Duodenal mucosa (tissue), 2 donors: ENCODE data around the gene TRIM47.

Source experiments
- H3K27ac ChIP-seq: one replicate; pipeline ENCODE4 v1.7.0; 2013; ENCODE audit warnings: low read depth, low read length
- H3K27me3 ChIP-seq, 2 donors: one replicate each; pipeline ENCODE4 v1.7.0; 2013; ENCODE audit warnings: low read length in 2 of 2, control low read depth in 1 of 2; ENCODE audit not compliant: insufficient read depth in 2 of 2, control insufficient read depth in 1 of 2
- H3K36me3 ChIP-seq, 2 donors: one replicate each; pipeline ENCODE4 v1.7.0; 2013; ENCODE audit warnings: low read length in 2 of 2, control low read depth in 1 of 2; ENCODE audit not compliant: insufficient read depth in 2 of 2, control insufficient read depth in 1 of 2
- H3K4me1 ChIP-seq, 2 donors: one replicate each; pipeline ENCODE4 v1.7.0; 2013; ENCODE audit warnings: low read length in 2 of 2, control low read depth in 1 of 2; ENCODE audit not compliant: insufficient read depth in 2 of 2, control insufficient read depth in 1 of 2
- H3K4me3 ChIP-seq, 2 donors: one replicate each; pipeline ENCODE4 v1.7.0; 2013; ENCODE audit warnings: low read length in 2 of 2, low read depth in 1 of 2
- H3K9ac ChIP-seq, 2 donors: one replicate each; pipeline ENCODE4 v1.7.0; 2013; ENCODE audit warnings: low read length in 2 of 2, low read depth in 1 of 2
- H3K9me3 ChIP-seq, 2 donors: one replicate each; pipeline ENCODE4 v1.7.0; 2013; ENCODE audit warnings: low read length in 2 of 2, control low read depth in 1 of 2; ENCODE audit not compliant: control insufficient read depth in 1 of 2

Gene TRIM47

GRCh38 chr17:75898065-75898464 lies 19.7 kb upstream of the TRIM47 start:
- Histone ChIP-seq H3K27ac (no peak overlapping the region), H3K4me1 (peaks cover 17 to 21% of the 10 kb centered on the region in 2 donors), H3K36me3 (peaks cover 26 to 41% of the 10 kb centered on the region in 2 donors)

DNA sequence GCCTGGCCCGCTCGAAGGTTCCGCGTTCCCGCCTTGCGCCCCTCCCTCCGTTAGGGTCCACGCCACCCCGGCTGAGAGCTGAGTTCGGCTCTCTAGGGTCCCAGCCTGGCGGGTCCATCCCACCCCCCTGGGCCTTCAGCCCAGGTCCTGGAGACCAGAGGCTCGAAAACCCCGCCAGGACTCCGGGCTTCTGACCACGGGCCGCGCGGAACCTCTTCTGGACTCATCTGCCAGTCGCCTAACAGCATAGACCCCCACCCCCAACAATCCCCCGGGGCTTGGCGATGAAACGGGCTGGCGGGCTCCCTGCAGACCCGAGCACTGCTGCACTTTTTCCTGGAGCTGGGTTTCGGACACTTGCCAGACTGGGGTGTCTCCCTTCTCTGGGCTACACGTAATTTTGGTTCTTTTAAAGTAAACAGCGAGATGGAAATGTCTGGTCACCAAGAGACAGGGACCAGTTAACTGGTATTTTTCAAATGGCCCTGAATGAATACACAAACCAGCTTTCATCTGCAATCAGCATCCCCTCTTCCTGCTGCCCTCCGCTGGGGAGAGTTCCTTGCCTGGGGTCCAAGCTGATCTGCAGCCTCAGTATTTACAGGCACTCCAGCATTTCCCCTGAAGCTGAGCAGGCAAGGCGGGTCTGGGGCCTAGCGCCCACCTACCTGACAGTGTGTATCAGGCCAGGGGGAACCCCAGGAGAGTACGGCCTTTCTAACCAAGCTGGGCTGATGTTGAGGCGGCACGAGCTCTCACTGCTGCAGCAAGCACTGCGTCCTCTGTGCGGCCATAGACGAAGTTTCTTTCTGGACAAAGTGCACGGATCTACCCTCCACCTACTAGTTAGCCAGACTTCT lies 19.0 kb upstream of the TRIM47 start:
- no peaks in the 10 kb centered on the region for H3K27me3 ChIP-seq
- peak overlapping the region; percentile 69 to 71 for H3K4me3 ChIP-seq
- peak overlapping the region in 1 of 2 donors; percentile 79 for H3K9ac ChIP-seq
- H3K9me3 ChIP-seq, result no peaks in the 10 kb centered on the region
- peaks cover 25 to 39% of the 10 kb centered on the region in 2 donors for H3K36me3 ChIP-seq
- H3K27ac ChIP-seq, result peak overlapping the region; percentile 89
- peaks cover 17 to 21% of the 10 kb centered on the region in 2 donors for H3K4me1 ChIP-seq

More at GRCh38 chr17:75898065-75898464, 19.7 kb upstream of the TRIM47 start:
- Histone ChIP-seq H3K9ac (no peak overlapping the region), H3K27me3 (no peaks in the 10 kb centered on the region), H3K9me3 (no peaks in the 10 kb centered on the region), H3K4me3 (no peak overlapping the region)

DNA sequence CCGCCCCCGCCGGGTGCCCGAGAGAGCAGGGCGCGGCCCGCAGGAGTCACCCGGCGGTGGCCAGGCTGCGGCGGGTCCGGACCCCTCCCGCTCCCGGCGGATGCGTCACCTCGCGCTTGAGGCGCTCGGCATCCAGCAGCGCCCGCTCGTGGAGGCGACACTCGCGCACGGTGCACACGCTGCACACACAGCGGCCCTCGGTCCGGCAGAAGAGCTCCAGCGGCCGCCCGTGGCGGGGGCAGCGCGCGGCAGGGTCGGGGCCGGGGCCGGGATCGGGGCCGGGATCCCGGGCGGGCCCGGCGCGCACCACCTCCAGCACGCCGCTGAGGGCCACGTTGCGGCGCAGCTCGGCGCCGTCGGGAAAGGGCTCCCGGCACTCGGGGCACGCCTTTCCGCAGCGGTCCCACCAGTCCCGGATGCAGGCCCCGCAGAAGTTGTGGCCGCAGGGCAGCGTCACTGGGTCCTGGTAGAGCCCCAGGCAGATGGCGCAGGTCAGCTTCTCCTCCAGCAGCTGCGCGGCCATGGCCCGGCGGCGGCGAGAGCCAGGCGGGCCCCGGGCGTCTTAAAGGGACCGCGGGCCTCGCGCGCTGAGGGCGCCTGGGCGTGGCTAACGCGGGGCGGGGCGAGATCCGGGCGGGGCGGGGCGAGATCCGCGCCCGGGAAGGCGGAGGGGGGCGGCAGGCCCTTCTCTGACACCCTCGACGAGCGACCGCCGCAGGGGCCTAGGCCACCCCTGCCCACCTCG lies 18.2 kb upstream of the TRIM47 start, which contains the start of gene TRIM65:
Gene TRIM65 (minus strand): TSS at position 537 of the 745 bp plus-strand sequence. CDS start 14 bp downstream, at position 523.
- no peaks in the 10 kb centered on the region for H3K9me3 ChIP-seq
- peak within 1 kb of the TSS; percentile 69 to 71 for H3K4me3 ChIP-seq
- H3K36me3 ChIP-seq, result peaks cover 18 to 35% of the 10 kb centered on the region in 2 donors
- no peaks in the 10 kb centered on the region for H3K27me3 ChIP-seq
- peak within 1 kb of the TSS; percentile 79 to 87 for H3K9ac ChIP-seq
- H3K4me1 ChIP-seq, result peaks cover 20 to 29% of the 10 kb centered on the region in 2 donors
- peak within 1 kb of the TSS; percentile 89 for H3K27ac ChIP-seq

GRCh38 chr17:75895370-75896155 lies 17.2 kb upstream of the TRIM47 start:
- no peaks in the 10 kb centered on the region for H3K9me3 ChIP-seq
- peak overlapping the region; percentile 73 to 79 for H3K9ac ChIP-seq
- peak overlapping the region; percentile 69 to 71 for H3K4me3 ChIP-seq
- peaks cover 27 to 34% of the 10 kb centered on the region in 2 donors for H3K4me1 ChIP-seq
- no peak overlapping the region for H3K27ac ChIP-seq
- no peaks in the 10 kb centered on the region for H3K27me3 ChIP-seq
- peaks cover 13 to 35% of the 10 kb centered on the region in 2 donors for H3K36me3 ChIP-seq

DNA sequence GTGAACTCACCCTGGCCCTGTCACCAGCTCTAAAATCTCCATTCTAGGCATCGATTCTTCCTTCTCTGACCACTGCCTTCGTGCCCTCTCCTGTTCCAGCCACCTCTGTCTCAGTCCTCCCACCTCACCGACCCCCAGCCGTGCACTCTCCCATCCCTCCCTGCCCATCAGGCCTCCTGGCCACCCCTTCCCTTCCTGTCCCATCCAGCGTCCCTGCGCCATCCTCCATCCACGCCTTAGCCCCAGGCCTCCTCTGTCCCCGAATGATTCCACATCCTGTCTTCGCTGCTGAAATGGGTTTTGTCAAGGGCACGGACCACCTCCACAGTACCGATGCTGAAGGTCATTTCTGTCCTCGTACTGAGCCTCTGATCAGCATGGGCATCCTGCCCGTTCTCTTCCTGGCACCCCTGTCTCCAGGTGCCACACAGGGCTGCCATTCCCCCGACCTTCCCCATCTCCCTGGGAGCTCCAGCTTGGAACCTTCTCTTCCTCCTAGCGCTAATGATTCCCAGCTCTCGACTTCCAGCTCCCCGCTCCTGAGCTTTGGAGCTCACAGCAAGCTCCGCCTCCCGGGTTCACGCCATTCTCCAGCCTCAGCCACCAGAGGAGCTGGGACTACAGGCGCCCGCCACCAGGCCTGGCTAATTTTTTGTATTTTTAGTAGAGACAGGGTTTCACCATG lies 15.8 kb upstream of the TRIM47 start:
- no peak overlapping the region for H3K27ac ChIP-seq
- H3K36me3 ChIP-seq, result peaks cover 8 to 34% of the 10 kb centered on the region in 2 donors
- H3K9ac ChIP-seq, result no peak overlapping the region
- no peak overlapping the region for H3K4me3 ChIP-seq
- H3K4me1 ChIP-seq, result peaks cover 27 to 34% of the 10 kb centered on the region in 2 donors
- no peaks in the 10 kb centered on the region for H3K9me3 ChIP-seq
- H3K27me3 ChIP-seq, result no peaks in the 10 kb centered on the region

- no peak overlapping the region for H3K4me3 ChIP-seq
- no peak overlapping the region for H3K27ac ChIP-seq
- H3K9me3 ChIP-seq, result no peaks in the 10 kb centered on the region
- H3K36me3 ChIP-seq, result peaks cover 8 to 31% of the 10 kb centered on the region in 2 donors
- no peaks in the 10 kb centered on the region for H3K27me3 ChIP-seq
- H3K9ac ChIP-seq, result no peak overlapping the region
- H3K4me1 ChIP-seq, result peaks cover 27 to 34% of the 10 kb centered on the region in 2 donors
Observed at GRCh38 chr17:75893305-75894048, 15.1 kb upstream of the TRIM47 start.

DNA sequence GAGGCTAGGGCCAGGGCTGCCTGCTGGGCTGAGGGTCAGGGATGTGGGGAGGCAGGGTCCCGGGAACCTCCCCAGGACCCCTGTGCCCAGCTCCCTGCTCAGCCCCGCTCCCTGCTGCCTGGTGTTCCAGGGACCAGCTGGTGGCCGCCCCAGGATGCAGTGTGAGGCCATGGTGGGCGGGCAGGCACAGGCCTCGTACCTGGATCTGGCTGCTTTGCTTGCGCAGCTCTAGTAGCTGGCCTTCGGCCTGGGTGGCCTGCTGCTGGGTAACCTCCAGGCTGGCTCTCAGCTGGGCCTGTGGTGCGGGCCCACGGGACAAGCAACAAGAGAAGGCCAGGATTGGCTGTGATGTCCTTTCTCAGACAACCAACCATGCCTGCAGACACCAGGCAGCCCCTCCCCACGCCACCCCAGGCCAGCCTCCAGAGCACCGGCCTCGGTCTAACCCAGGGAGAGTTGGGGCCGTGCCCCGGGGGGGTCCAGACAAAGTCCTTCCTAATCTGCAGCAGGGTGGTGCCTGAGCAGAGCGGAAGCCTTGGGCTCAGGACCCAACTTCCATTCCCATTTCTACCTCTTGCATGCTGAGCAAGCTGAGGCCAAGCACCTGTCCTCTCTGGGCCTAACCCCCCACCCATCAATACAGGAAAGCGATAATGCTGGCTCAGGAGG lies 14.3 kb upstream of the TRIM47 start:
- H3K27ac ChIP-seq, result no peak overlapping the region
- peaks cover 2 to 28% of the 10 kb centered on the region in 2 donors for H3K36me3 ChIP-seq
- H3K4me3 ChIP-seq, result no peak overlapping the region
- H3K4me1 ChIP-seq, result peaks cover 27 to 34% of the 10 kb centered on the region in 2 donors
- no peaks in the 10 kb centered on the region for H3K27me3 ChIP-seq
- no peak overlapping the region for H3K9ac ChIP-seq
- no peaks in the 10 kb centered on the region for H3K9me3 ChIP-seq

- Histone ChIP-seq H3K36me3 (peaks cover 0 to 26% of the 10 kb centered on the region in 2 donors), H3K27me3 (no peaks in the 10 kb centered on the region), H3K4me1 (peaks cover 21 to 34% of the 10 kb centered on the region in 2 donors), H3K4me3 (no peak overlapping the region), H3K27ac (no peak overlapping the region), H3K9ac (no peak overlapping the region), H3K9me3 (no peaks in the 10 kb centered on the region)
Observed at GRCh38 chr17:75891605-75892555, 13.5 kb upstream of the TRIM47 start.
